GM18499 (cell line): ENCODE measurements around the gene CAMK4.

Experiments used
- ATAC-seq: cut with Tn5 transposase; IDR thresholded peaks from one replicate; pipeline ENCODE4 v1.9.1; 2021; ENCODE audit warnings: moderate number of reproducible peaks; ENCODE audit not compliant: insufficient read depth, unreplicated experiment

Gene CAMK4

GRCh38 chr5:111223787-111224560 is at the start of gene CAMK4:
CAMK4 (plus strand) TSS chr5:111224384; CDS start chr5:111224484, 100 bp downstream.
- ATAC-seq = peak; percentile 43

DNA sequence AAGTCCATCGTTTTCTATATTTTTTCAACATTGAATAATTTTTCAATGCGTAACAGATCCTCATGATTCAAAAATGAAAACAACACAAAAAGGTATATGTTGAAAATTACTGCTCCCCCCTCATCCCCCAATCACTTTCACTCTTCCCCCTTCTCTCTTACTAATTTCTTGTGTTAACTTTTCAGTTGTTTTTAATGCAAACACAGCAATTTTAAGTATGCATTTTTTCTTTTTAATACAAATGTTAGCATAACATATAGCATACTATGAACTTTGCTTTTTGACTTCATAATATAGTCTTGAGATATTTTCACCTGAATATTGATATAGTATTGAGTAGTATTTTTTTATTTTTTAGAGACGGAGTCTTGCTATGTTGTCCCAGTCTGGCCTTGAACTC is 41.1 kb upstream of the CAMK4 start:
- no peak for ATAC-seq

DNA sequence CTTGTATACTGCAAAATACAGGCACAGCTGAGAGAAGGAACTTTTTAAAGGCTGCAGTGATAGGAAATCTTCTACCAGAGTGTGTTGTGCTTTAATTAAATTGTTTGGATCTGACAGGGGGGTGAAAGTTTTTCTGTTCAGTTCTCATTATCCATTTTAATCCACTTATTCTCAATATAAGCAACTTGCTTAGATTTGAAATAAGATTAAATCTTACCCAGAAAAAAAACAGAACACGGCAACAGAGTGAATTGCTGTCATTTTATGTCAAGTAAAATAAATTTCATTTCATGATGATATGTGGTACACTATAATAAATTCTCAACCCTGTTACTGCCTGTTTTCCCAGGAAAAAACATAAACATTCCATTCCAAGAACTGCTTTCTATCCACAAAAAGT is 37.1 kb upstream of the CAMK4 start:
- no peak for ATAC-seq

- no peak for ATAC-seq
These were observed 30.1 kb upstream of the CAMK4 start for GRCh38 chr5:111194053-111194452.

GRCh38 chr5:111194925-111195324 is 29.3 kb upstream of the CAMK4 start:
- ATAC-seq = no peak

GRCh38 chr5:111197523-111197922 is 26.7 kb upstream of the CAMK4 start:
- no peak for ATAC-seq

- ATAC-seq = no peak
These were observed 25.8 kb upstream of the CAMK4 start for GRCh38 chr5:111198281-111198966.

GRCh38 chr5:111200828-111201227 is 23.4 kb upstream of the CAMK4 start:
- no peak for ATAC-seq

DNA sequence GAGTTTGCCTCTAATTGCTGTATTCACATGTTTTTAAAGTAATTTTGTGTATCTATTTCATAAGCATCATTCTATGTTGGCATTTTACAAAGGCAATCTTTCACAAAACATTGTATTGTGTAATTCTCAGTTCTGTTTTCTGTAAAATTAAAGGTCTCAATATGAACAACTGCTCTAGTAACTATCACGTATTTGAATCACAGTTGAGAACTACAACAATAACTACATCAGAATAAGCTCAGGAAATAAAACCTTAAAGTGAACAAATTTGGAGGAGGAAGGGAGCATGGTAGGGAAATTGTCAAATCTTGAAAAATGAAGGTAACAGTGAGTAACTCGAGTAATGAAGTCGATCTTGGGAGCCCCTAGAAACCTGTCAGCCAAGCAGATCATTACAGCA is 22.5 kb upstream of the CAMK4 start:
- no peak for ATAC-seq

DNA sequence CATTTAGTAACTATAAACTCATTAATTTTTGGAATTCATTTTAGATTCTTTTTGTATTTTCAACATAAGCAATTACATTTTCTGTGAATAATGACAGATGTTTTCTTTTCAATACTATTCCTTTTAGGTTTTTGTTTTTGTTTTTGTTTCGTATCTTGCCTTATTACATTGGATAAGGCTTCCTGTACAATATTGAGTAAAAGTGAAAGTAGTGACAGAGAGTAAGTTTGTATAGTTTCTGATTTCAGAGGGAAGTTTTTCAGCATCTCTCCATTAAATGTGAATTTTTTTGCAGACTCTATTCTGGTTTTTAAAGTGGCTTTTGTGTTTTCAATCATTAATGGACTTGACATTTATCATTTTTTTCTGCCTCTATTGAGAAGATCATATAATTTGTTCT is 12.8 kb upstream of the CAMK4 start:
- ATAC-seq = peak; percentile 95

GRCh38 chr5:111214052-111214742 is 10.0 kb upstream of the CAMK4 start:
- ATAC-seq = no peak

- no peak for ATAC-seq
These were observed 8.2 kb upstream of the CAMK4 start for GRCh38 chr5:111215971-111216370.

DNA sequence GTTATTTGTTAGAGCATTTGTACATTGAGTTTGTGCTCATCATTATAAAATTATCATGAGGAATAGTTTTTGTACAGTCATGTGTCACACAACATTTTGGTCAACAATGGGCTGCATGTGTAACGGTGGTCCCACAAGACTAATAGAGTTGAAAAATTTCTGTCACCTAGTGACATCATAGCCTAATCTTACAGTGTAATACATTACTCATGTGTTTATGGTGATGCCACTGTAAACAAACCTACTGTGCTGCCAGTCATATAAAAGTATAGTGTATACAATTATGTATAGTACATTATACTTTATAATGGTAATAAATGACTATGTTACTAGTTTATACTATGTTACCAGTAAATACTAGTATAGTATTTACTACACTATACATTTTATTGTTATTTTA is 3.0 kb upstream of the CAMK4 start:
- ATAC-seq = no peak

- no peak for ATAC-seq
These were observed 940 bp upstream of the CAMK4 start for GRCh38 chr5:111223101-111223786.

DNA sequence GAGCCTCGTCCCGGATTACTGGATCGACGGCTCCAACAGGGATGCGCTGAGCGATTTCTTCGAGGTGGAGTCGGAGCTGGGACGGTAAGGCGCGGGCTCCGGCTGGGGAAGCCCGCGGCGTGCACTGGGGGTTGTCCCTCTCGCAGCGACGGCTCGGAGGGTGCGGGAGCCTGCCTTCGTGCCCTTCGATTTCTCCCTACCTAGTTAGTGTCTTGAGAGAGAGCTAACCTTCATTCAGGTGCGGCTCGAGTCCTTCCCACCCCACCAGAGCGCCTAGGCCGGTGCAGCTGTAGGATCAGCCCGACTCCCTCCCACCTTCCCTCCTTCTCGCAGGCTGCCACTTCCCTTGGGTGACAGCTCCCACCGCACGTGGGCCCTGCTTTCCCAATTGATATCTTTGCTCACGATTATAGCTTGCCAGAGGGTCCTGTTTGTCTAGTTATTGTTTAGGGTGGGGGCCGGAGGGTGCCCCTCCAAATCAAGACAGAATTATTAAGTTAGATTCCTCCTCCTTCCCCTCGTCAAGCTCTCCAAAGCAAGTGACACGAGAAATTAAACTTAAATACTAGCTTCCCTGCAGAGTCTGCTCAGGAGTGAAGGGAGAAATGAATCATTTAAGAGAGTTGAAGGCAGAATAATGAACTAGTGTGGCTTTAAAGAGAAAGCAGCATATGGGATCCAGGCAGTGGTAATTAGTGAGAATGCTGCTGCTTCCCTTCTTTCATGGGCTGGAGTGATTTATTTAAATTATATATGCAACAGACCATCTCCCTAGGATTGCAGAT is 569 bp downstream of the CAMK4 start:
- ATAC-seq = peak; percentile 9

DNA sequence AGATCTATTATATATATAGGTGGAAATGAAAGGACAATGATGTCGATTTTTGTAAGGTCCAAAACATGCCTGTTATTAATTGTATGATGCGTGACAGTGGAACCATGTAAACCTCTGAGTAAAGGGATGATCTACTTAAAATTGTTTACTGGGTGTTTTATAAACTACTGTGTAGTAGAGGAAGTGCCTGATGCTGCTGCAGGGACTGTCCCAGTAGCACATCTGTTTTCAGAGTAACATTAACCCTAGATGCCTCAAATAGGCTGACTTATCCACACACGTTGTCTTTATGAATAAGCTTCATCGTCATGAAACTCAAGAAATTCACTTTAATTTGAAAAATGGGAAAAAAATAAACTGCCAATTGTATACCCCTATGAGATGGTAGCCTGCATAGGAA is 1.7 kb downstream of the CAMK4 start:
- no peak for ATAC-seq

DNA sequence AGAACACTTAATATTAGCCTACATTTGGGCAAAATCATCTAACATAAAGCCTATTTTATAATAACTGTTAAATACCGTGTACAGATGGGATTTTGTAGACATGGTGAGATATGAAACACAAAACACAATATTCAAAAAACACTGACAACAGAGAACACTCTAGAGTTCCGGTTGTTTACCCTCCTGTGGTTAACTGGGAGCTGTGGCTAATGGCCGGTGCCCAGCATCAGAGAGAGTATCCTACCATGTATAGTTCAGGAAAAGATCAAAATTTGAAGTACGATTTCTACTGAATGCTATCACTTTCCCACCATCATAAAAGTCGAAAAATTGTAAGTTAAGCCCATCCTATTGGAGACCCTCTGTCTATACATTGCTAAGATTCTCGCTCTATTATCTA is 2.4 kb downstream of the CAMK4 start:
- ATAC-seq = no peak

DNA sequence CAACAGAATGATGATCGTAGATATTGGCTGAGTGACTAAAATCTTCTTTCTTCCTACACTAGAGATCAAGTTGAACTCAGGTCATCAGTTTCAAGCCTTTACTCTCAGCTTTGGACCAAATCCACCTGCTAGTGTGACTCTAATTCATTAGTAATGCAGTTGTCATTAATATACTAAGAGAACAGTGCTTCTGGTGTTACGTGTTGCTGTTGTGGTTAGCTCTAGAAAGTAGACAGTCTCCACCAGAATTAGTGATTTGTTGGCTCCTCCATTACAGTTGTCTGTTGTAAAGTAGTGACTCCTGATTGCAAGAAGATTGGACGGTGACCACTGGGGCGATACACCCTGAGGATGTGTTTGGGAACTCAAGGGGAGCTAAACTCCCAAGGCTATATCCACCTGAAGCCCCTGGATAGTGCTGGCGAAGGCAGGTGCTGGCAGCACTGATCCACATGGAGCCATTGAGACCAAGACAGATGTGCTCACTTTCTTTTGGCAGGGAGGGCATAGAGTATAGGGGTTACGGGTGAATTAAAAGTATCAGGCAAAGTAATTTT is 3.1 kb downstream of the CAMK4 start:
- ATAC-seq = no peak

GRCh38 chr5:111227801-111228200 is 3.6 kb downstream of the CAMK4 start:
- ATAC-seq = no peak
